Activated CD4-positive, alpha-beta T cell treated with anti-CD3 and anti-CD28 coated beads, Interleukin-2, amount 50 U/mL, for 16 hours (primary cell): ENCODE data around the gene ROBO1.

ENCODE experiments used
- DNase-seq: peaks from one replicate; pipeline ENCODE4 v3.0.0-alpha.2; 2020

ROBO1 gene

DNA sequence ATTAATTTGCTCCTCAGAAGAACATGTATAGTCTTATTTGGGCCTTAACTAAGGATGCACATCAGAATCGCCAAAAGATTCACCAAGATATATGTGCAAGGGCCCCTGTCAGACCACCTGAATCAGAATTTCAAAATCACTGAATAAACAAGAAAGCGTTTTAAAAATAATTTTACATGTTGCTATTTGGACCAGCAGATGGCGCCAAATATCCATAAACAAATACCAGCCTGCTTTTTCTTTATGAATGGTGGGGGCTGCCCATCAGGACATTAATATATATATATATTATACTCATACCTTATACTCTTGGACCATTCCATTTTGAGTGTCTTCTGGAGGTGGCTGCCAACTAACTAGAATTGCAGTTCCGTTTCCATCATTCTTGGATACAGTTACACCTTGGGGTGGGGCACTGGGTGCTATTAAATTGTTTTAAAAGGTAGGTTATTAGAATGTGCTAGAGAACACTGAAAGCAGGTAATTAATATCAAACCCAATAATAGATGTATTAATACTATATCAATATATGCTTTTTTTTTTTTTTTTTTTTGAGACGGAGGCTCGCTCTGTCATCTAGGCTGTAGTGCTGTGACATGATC, 1108.3 kb downstream of the ROBO1 start:
- peak; percentile 27 for DNase-seq

- no peak for DNase-seq
These were observed 1120.1 kb downstream of the ROBO1 start for GRCh38 chr3:78647726-78648125.

GRCh38 chr3:78645628-78646310, 1122.0 kb downstream of the ROBO1 start:
- peak; percentile 49 for DNase-seq

DNA sequence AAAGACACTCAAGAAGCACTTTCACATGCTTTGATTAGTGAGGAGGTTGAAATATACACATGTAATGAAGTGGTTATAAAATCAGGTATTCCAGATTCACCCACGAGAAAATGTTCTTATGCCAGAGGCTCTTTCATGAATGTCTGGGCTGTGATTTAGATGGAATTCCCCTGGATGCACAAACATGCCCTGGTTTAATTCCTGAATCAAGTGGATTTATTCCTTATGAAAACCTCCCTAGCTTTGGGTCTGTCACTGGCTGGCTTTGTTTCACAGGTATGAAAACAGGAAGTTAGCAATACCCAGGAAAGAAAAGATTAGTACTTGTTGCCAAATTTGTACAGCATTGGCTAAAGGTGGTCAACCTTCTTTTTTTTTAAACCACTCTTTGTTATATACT, 1123.0 kb downstream of the ROBO1 start:
- DNase-seq: no peak

DNA sequence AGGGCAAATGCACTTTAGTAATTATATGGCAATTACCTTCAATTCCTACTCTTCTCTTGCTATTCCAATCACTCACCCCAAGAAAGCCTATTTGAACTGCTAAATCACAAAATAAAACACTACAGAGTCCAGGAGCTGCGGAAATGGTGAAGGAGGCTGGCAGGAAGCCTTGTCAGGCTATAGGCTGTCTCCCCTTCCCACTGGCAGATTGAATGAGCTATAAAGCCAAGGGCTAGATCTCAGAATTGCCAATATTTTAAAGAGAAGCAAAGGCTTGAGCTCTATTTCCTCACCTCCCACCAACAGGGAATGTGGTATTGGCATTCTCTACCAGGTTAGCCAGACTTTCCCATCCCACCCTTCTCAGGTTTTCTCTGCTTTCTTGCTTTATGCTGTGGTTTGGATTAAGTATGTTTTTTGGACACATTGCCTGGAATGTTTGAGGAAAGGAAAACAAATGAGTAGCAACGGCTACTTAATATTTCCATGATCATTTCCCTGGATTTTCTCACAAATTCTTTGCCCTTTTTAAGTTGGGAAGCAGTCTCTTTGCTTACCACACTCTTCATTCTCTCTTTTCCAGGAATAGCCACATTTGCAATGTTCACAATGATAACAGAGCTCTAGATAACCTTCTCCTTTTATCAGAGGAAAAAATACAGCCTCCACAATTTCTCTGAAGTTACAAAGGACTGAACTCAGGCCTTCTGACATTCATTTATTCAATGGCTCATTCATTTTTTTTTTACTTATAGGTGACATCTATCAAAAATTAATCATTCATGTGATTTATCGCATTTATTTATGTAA, 1125.4 kb downstream of the ROBO1 start:
- DNase-seq: no peak

DNA sequence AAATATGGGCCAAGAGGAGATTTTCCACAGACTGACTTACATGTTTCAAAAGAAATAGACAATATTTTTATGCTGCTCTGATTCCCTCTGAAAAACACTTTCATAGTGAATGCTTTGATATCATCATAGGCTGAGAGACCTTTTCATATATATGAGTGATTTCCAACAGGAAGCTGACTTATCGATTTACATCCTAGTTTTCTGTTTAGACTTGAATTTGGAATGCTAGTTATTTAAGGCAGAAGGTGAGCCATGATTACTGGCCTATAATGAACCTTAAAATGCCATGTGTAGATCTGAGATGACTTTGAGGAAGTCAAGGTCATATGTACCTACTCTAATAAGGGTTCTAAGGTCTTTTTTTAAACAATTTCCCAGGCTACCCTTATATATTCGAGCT, 1126.1 kb downstream of the ROBO1 start:
- no peak for DNase-seq

- no peak for DNase-seq
These were observed 1133.5 kb downstream of the ROBO1 start for GRCh38 chr3:78634316-78634715.

- no peak for DNase-seq
These were observed 1134.2 kb downstream of the ROBO1 start for GRCh38 chr3:78633626-78634025.

DNA sequence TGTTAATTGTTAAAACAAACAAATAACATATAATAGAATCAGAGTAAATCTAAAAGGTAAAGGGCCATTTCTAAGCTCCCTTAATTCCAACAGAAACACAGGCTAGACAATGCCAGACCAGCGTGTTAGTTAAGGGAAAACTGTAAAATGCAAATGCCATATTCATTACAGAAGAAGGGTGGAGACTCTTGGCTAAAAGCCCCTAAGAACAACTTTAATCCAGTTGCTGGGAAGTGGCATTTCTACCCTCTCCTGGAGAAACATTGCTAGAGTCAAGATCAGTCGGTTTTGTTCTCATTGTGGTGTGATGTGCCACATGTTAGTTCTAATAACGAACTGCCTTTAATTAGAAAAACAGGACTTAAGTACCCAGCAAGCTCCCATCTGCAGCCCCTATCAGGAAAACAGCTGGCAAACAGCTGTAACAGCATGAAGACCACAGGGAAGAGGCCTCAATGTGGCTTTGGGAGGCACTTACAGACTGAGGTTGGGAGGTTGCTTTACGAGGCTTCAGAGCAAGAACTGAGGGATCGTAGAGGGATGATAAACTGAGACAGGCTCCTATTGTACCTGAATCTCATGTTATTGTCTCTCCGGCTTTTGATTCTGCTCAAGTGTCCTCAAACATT, 1134.8 kb downstream of the ROBO1 start:
- no peak for DNase-seq

DNA sequence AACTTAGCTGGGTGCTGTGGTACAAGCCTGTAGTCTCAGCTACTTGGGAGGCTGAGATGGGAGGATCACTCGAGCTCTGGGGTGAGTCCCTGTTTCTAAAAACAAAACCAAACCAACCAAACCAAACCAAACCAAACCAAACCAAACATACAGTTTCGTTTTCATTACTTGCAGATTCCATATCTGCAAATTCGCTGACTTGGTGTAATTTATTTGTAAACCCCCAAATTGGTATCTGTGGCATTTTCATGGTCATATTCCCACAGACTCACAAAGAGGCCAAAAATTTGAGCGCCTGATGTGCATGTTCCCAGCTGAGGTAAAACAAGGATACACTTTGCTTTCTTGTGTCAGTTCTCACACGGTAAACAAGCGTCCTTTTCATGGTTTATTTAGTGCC, 1138.3 kb downstream of the ROBO1 start:
- no peak for DNase-seq

GRCh38 chr3:78621061-78621716, 1146.6 kb downstream of the ROBO1 start:
- no peak for DNase-seq

DNA sequence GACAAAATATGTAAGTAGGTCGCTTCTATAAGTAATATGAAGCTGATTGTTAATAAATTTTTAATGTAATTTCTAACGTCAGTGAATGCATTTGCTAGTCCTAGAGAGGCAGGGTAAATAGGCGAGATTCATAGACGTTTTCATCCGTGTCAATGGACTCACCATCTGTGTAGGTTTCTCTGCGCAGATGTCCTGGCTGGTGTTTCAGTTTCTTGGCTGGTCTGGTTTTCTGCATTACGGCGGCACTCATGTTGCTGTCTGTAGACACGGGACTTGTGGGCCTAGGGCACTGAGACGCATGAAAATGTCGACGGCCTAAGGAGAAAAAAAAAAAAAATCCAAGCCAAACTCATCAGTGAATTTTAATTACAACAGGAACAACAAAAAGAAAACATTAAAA, 1153.3 kb downstream of the ROBO1 start:
- no peak for DNase-seq

- no peak for DNase-seq
These were observed 1154.3 kb downstream of the ROBO1 start for GRCh38 chr3:78613421-78613879.

- no peak for DNase-seq
These were observed 1156.5 kb downstream of the ROBO1 start for GRCh38 chr3:78611278-78611677.

DNA sequence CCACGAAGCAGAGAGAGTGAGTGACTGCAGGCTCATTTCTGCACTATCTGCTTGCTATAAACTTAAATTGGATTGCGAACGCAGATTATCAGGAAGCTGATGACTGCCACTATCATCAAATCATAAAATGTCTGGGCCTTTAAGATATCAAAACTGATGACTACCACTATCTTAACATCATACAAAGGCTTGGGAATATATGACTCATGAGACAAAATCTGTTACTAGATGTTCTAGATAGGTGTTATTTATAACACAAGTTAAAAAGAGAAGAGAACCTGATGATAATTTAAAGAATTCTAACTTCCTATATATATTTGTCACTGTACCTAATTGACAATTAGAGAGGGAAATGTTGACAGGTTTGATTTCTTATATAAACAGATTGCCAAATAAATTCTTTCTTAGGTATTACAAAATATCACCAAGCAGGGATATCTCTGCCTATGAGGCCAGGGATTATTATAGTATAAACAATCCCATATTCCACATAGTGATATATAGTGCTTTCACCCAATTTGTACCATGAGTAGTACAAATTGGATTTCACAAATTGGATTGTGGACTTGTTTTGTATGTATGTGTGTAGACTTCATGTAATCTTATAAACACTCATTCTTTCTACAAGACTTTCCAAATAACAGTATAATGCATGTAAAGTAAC, 1157.2 kb downstream of the ROBO1 start:
- DNase-seq: no peak

- DNase-seq: no peak
These were observed 1161.0 kb downstream of the ROBO1 start for GRCh38 chr3:78606756-78607155.

GRCh38 chr3:78605178-78605577, 1162.6 kb downstream of the ROBO1 start:
- no peak for DNase-seq

GRCh38 chr3:78604341-78604740, 1163.5 kb downstream of the ROBO1 start:
- no peak for DNase-seq

- DNase-seq: no peak
These were observed 1166.5 kb downstream of the ROBO1 start for GRCh38 chr3:78601249-78601648.

DNA sequence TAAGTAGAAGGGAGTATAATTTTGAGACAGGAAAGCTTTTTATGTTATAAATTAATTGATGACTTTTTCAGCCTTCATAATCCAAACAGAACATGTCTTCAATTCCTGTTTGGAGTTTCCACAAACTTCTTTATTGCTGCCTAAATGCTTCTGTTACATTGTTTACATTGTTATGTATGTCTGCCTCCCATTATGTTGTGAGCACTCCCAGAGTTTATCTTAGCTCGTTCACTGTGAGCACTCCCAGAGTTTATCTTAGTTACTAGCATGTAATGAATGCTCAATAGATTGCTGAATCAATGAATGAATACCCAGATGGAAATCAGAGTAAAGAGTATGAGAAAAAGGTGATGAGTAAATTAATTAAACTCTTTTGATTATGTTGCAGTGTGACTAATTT, 1178.0 kb downstream of the ROBO1 start:
- no peak for DNase-seq

- DNase-seq: no peak
These were observed 1178.7 kb downstream of the ROBO1 start for GRCh38 chr3:78588906-78589621.

DNA sequence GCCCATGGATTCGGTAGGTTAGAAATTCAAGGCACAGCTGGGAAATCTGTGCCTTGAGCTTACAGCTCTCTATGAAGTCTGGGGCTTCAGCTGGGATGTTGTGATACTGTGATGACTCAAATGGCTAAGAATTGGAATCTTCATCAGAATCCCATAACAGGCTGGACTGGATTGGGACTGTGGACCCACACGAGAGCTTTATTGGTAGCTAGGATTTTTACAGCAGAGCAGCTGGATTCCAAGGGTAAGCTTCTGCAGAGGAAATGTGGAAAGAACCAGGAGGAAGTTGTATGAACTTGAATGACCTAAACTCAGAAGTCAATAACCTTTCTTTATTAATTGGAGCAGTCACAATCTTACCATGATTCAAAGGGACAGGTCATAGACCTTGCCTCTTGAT, 1187.1 kb downstream of the ROBO1 start:
- DNase-seq: no peak
